Tracheal epithelial cell (primary cell): ENCODE data around the gene PTDSS2. TPM values are rescaled to one million over a fixed set of nuclear protein-coding genes. Genes with fewer than 3 reads are reported as not detected.

ENCODE experiments used
- total RNA-seq: library from RNA; depleted of rRNA; stranded (reverse); fragments of >200 nt; gene quantifications from 2 replicates; pipeline ENCODE4 v1.2.1, GENCODE V29; 2014

The PTDSS2 gene
- total RNA-seq, result 35.7 and 42.2 TPM in 2 replicates

GRCh38 chr11:449889-450808, at the start of gene PTDSS2:
TSS of gene PTDSS2 (plus strand) at chr11:450279. CDS start at chr11:450456, 177 bp downstream.

GRCh38 chr11:441418-442274, 8.4 kb upstream of the PTDSS2 start, which contains the start of gene ANO9:
TSS of gene ANO9 (minus strand) at chr11:442011. CDS start at chr11:441926, 85 bp downstream.

GRCh38 chr11:506995-507726, 57.1 kb downstream of the PTDSS2 start, which contains the start of gene RNH1:
TSS of gene RNH1 (minus strand) at chr11:507242. CDS start at chr11:502162, 5,080 bp downstream.

DNA sequence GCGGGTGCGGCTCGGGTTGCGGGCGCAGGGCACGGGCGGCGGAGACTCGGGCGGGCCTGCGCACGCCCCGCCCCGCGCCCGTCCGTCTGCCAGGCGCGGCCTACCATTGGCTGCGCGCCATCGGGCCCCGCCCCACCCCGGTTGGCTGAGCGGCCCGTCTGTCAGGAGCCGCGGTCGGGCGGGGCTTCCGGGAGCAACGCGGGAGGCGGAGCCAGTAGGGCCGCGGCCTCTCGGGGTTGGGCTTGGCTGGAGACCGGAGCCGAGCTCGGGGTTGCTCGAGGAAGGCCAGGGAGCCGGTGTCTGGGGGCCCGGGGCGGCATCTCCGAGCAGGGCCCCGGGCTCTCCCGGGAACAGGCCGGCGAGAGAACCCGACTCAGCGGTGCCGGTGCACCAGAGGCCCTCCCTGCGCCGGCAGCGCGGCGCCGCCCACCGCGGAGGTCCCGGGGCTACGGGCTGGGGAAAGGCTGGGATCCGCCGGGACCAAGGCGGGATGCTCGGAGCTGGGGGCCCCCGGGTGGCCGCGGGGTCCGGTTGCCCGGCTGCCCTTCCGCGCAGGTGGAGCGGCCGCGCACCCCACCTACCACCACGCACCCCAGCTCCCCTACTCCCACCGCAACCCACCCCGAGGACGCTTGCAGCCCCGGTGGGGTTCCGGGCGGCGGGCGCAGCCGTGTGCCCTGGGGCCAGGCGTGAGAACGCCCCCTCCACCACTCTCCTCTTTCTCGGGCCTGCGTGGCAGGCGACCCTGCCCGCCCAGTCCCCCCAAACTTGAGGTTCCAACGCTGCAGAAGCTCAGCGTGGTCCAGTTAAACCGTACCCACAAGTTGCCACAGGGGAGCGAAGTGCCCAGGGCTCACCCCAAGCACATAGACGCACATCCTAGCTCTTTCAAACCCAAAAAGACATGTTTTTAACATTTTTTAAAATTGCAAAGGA, 85.7 kb downstream of the PTDSS2 start, which contains the start of gene HRAS:
Gene HRAS (minus strand): TSS at position 58 of the 936 bp plus-strand sequence.

DNA sequence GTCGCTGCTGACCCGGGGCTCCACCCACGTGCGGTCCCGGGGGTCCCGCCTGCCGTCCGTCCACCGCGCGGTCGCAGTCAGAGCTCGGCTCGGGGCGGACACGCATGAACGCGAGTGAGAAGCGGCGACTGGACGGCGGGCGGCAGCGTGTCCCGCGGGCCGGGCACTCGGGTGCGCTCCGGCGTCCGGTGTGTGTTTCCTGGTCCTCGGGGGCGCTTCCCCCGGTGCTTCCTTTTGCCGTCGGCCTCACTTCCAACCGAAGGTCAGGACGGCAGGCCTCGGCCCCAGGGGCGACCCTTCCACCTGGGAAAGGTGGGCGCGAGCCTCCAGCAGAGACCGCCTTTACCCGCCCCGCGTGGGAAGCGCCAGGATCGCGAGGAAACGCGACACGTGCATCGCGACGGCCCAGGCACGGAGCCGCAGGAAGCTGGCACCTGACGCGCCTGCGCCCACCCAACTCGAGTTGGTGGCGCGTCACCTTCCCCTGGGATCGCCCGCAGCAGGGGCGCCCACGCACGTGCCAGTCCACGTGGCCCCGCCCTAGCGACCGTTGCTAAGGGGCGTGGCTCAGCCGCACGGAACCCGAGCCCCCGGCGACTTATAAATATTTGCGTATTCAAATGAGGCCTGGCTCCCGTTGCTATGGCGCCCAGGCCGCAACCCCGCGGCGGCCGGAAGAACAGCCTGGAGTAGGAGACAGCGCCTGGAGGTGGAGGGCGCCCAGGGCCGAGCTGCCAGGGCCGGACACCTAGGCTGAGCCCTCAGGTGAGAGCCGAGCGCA, 87.0 kb downstream of the PTDSS2 start, which contains the start of gene LRRC56:
Gene LRRC56 (plus strand): TSS at position 687 of the 781 bp plus-strand sequence. CDS start 3,158 bp downstream, outside the sequence.

Other genes starting within 250 kb of the PTDSS2 start
- gene BET1L, start 242.9 kb upstream of the PTDSS2 start, total RNA-seq, result 14.0 and 14.5 TPM in 2 replicates
- gene RIC8A, start 242.6 kb upstream of the PTDSS2 start, total RNA-seq, result 104 and 149 TPM in 2 replicates
- 4.1 and 5.5 TPM in 2 replicates for gene SIRT3, start 213.9 kb upstream of the PTDSS2 start, total RNA-seq
- 129 and 161 TPM in 2 replicates for gene PSMD13, start 213.3 kb upstream of the PTDSS2 start, total RNA-seq
- gene NLRP6, start 171.9 kb upstream of the PTDSS2 start, total RNA-seq, result not detected in 2 replicates
- gene PGGHG, start 161.2 kb upstream of the PTDSS2 start, total RNA-seq, result 1.9 and 9.6 TPM in 2 replicates
- not detected in 2 replicates for gene IFITM5, start 150.8 kb upstream of the PTDSS2 start, total RNA-seq
- 2.3 and 7.2 TPM in 2 replicates for gene IFITM2, start 142.5 kb upstream of the PTDSS2 start, total RNA-seq
- 0.43 and 7.5 TPM in 2 replicates for gene IFITM1, start 136.2 kb upstream of the PTDSS2 start, total RNA-seq
- 12.6 and 25.1 TPM in 2 replicates for gene IFITM3, start 129.4 kb upstream of the PTDSS2 start, total RNA-seq
- gene B4GALNT4, start 80.8 kb upstream of the PTDSS2 start, total RNA-seq, result 27.3 and 29.4 TPM in 2 replicates
- gene PKP3, start 56.1 kb upstream of the PTDSS2 start, total RNA-seq, result 290 and 382 TPM in 2 replicates
- 16.9 and 26.4 TPM in 2 replicates for gene SIGIRR, start 35.3 kb upstream of the PTDSS2 start, total RNA-seq
- 7.7 and 16.4 TPM in 2 replicates for gene ANO9, start 8.3 kb upstream of the PTDSS2 start, total RNA-seq
- gene RNH1, start 57.0 kb downstream of the PTDSS2 start, total RNA-seq, result 433 and 438 TPM in 2 replicates
- 85.5 and 92.5 TPM in 2 replicates for gene HRAS, start 85.3 kb downstream of the PTDSS2 start, total RNA-seq
- 0.21 and 0.48 TPM in 2 replicates for gene LRRC56, start 87.2 kb downstream of the PTDSS2 start, total RNA-seq
- 1.7 and 3.2 TPM in 2 replicates for gene LMNTD2, start 110.5 kb downstream of the PTDSS2 start, total RNA-seq
- 49.7 and 60.0 TPM in 2 replicates for gene RASSF7, start 110.7 kb downstream of the PTDSS2 start, total RNA-seq
- gene PHRF1, start 126.2 kb downstream of the PTDSS2 start, total RNA-seq, result 20.7 and 28.9 TPM in 2 replicates
- gene IRF7, start 165.7 kb downstream of the PTDSS2 start, total RNA-seq, result 10.8 and 21.7 TPM in 2 replicates
- gene CDHR5, start 174.7 kb downstream of the PTDSS2 start, total RNA-seq, result not detected in 2 replicates
- gene SCT, start 176.9 kb downstream of the PTDSS2 start, total RNA-seq, result not detected in 2 replicates
- gene DRD4, start 187.0 kb downstream of the PTDSS2 start, total RNA-seq, result not detected in 2 replicates
- gene DEAF1, start 244.9 kb downstream of the PTDSS2 start, total RNA-seq, result 31.1 and 41.1 TPM in 2 replicates
- gene TMEM80, start 245.5 kb downstream of the PTDSS2 start, total RNA-seq, result 4.8 and 15.6 TPM in 2 replicates